Neural cell (in vitro differentiated cells): ENCODE results near the gene DDC. TPM values are rescaled to one million over a fixed set of nuclear protein-coding genes. Genes with fewer than 3 reads are reported as not detected.

ENCODE experiments used
- H2AFZ ChIP-seq: fragments of 200-600, 300-800 bp; sonication (generic), shearing (Covaris generic); 2 replicates; pipeline ENCODE4 v1.6.0; 2014; ENCODE audit warnings: low read depth, mild to moderate bottlenecking, antibody characterized with exemption, low read length, moderate library complexity
- H3F3A ChIP-seq: fragments of 200-600 bp; shearing (Covaris generic); 2 replicates; pipeline ENCODE4 v1.6.1; 2016; ENCODE audit warnings: mild to moderate bottlenecking, moderate library complexity, mixed read lengths, antibody characterized with exemption, low read length; ENCODE audit not compliant: insufficient read depth, poor library complexity, severe bottlenecking
- H3K27ac ChIP-seq: fragments of 200-600, 300-800 bp; sonication (generic), shearing (Covaris generic); 2 replicates; pipeline ENCODE4 v1.5.1; 2014; ENCODE audit warnings: mild to moderate bottlenecking, low read length, moderate library complexity
- H3K27me3 ChIP-seq: fragments of 300-800, 200-600 bp; sonication (generic), shearing (Covaris generic); 2 replicates; pipeline ENCODE4 v1.6.0; 2014; ENCODE audit warnings: mild to moderate bottlenecking, low read depth, low read length, moderate library complexity; ENCODE audit not compliant: insufficient read depth
- H3K36me3 ChIP-seq: fragments of 300-800, 200-600 bp; sonication (generic), shearing (Covaris generic); 2 replicates; pipeline ENCODE4 v1.5.1; 2014; ENCODE audit warnings: mild to moderate bottlenecking, antibody characterized with exemption, low read length, moderate library complexity; ENCODE audit not compliant: insufficient read depth
- H3K4me2 ChIP-seq: fragments of 300-800, 200-600 bp; sonication (generic), shearing (Covaris generic); 2 replicates; pipeline ENCODE4 v1.6.0; 2014; ENCODE audit warnings: mild to moderate bottlenecking, low read length
- H3K4me3 ChIP-seq: fragments of 300-800, 200-600 bp; sonication (generic), shearing (Covaris generic); 2 replicates; pipeline ENCODE4 v1.5.1; 2014; ENCODE audit warnings: mild to moderate bottlenecking, low read length, moderate library complexity
- H3K79me2 ChIP-seq: fragments of 200-600 bp; shearing (Covaris generic); replicated peaks from 2 replicates; pipeline ENCODE4 v1.6.0; 2014; ENCODE audit warnings: mild to moderate bottlenecking, low read length, moderate library complexity; ENCODE audit not compliant: insufficient read depth
- H3K9ac ChIP-seq: fragments of 300-800, 200-600 bp; sonication (generic), shearing (Covaris generic); 2 replicates; pipeline ENCODE4 v1.6.1; 2016; ENCODE audit warnings: mild to moderate bottlenecking, low read length, mixed read lengths
- H3K9me2 ChIP-seq: fragments of 200-600 bp; shearing (Covaris generic); 2 replicates; pipeline ENCODE4 v1.6.1; 2016; ENCODE audit warnings: mild to moderate bottlenecking, low read length, mixed read lengths; ENCODE audit not compliant: insufficient read depth
- H3K9me3 ChIP-seq: fragments of 200-600, 300-800 bp; sonication (generic), shearing (Covaris generic); 2 replicates; pipeline ENCODE4 v1.6.1; 2016; ENCODE audit warnings: mild to moderate bottlenecking, mixed run types, low read length, moderate library complexity, mixed read lengths
- H4K20me1 ChIP-seq: fragments of 200-600 bp; shearing (Covaris generic); 2 replicates; pipeline ENCODE4 v1.6.1; 2016; ENCODE audit warnings: mild to moderate bottlenecking, mixed run types; ENCODE audit not compliant: insufficient read depth
- CTCF ChIP-seq: fragments of 450-650 bp; IDR thresholded peaks from 2 replicates; pipeline ENCODE4 v1.5.1; 2014; ENCODE audit warnings: antibody characterized with exemption, mild to moderate bottlenecking, moderate library complexity; ENCODE audit not compliant: poor library complexity, severe bottlenecking
- EP300 ChIP-seq: fragments of 450-650 bp; conservative IDR thresholded peaks from 2 replicates; pipeline ENCODE4 v1.6.1; 2014; ENCODE audit warnings: antibody characterized with exemption, mild to moderate bottlenecking, moderate library complexity; ENCODE audit not compliant: poor library complexity, severe bottlenecking
- EZH2 ChIP-seq: fragments of 200-600, 300-800 bp; shearing (Covaris generic), sonication (generic); IDR thresholded peaks from 2 replicates; pipeline ENCODE4 v1.6.1; 2014; ENCODE audit warnings: antibody characterized with exemption, low read length, borderline replicate concordance, mild to moderate bottlenecking; ENCODE audit not compliant: insufficient read depth, poor library complexity, severe bottlenecking
- MXI1 ChIP-seq: fragments of 450-650 bp; conservative IDR thresholded peaks from 2 replicates; pipeline ENCODE4 v1.6.1; 2014; ENCODE audit warnings: antibody characterized with exemption, mild to moderate bottlenecking; ENCODE audit not compliant: poor library complexity, severe bottlenecking
- POLR2AphosphoS5 ChIP-seq: IDR thresholded peaks from 2 replicates; pipeline ENCODE4 v1.6.1; 2012
- RAD21 ChIP-seq: fragments of 450-650 bp; conservative IDR thresholded peaks from 2 replicates; pipeline ENCODE4 v1.6.1; 2014; ENCODE audit warnings: antibody characterized with exemption, mild to moderate bottlenecking, moderate library complexity
- SMC3 ChIP-seq: fragments of 450-650 bp; conservative IDR thresholded peaks from 2 replicates; pipeline ENCODE4 v1.6.1; 2014; ENCODE audit warnings: antibody characterized with exemption, mild to moderate bottlenecking, moderate library complexity; ENCODE audit not compliant: poor library complexity
- TAF1 ChIP-seq: IDR thresholded peaks from 2 replicates; pipeline ENCODE4 v1.6.1; 2012; ENCODE audit warnings: low read depth
- polyA plus RNA-seq: library from polyadenylated mRNA; depleted of rRNA; stranded (reverse); fragments of >200 nt; gene quantifications from 2 replicates; pipeline ENCODE4 v1.2.3, GENCODE V29; 2014
- TF ChIP-seq, protein P1 (sequence below): IDR thresholded peaks from 2 replicates; pipeline ENCODE4 v1.6.1; 2012; ENCODE audit warnings: borderline replicate concordance

DDC gene
- polyA plus RNA-seq, 1 donor from 2014 or later, result 42.9 TPM

DNA sequence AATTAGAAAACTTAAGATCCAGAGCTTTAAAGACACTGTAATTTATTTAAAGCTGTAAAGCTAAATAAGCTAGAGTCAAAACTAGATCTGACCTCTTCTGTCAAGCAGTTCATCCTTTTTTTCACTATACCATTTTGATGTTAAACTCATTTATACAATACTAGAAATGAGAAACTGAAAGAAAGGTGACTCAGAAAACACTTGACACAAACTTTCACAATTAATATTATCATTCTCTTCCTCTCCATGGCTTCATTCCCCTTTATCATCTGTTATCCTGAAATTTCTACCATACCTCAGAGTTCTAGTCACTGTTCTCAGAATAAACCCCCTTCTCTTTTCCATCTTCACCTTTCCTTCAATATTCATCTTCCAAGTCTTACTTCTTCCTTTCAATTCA lies 116.4 kb downstream of the DDC start:
- Histone ChIP-seq H4K20me1 (no peaks in the 10 kb centered on the region), H3K79me2 (no peaks in the 10 kb centered on the region), H3K36me3 (no peaks in the 10 kb centered on the region), H3K27ac (no peak overlapping the region), H3K4me3 (peak overlapping the region; percentile 84), H3F3A (no peaks in the 10 kb centered on the region), H3K27me3 (no peaks in the 10 kb centered on the region), H3K9ac (peak overlapping the region; percentile 65), H3K9me2 (no peaks in the 10 kb centered on the region), H2AFZ (no peak overlapping the region), H3K9me3 (no peaks in the 10 kb centered on the region), H3K4me2 (peak overlapping the region; percentile 68)
- no peak for TF ChIP-seq RAD21
- no peak for TF ChIP-seq CTCF
- TF ChIP-seq SMC3, result no peak
- TF ChIP-seq EP300, result no peak
- TF ChIP-seq, protein P1, sequence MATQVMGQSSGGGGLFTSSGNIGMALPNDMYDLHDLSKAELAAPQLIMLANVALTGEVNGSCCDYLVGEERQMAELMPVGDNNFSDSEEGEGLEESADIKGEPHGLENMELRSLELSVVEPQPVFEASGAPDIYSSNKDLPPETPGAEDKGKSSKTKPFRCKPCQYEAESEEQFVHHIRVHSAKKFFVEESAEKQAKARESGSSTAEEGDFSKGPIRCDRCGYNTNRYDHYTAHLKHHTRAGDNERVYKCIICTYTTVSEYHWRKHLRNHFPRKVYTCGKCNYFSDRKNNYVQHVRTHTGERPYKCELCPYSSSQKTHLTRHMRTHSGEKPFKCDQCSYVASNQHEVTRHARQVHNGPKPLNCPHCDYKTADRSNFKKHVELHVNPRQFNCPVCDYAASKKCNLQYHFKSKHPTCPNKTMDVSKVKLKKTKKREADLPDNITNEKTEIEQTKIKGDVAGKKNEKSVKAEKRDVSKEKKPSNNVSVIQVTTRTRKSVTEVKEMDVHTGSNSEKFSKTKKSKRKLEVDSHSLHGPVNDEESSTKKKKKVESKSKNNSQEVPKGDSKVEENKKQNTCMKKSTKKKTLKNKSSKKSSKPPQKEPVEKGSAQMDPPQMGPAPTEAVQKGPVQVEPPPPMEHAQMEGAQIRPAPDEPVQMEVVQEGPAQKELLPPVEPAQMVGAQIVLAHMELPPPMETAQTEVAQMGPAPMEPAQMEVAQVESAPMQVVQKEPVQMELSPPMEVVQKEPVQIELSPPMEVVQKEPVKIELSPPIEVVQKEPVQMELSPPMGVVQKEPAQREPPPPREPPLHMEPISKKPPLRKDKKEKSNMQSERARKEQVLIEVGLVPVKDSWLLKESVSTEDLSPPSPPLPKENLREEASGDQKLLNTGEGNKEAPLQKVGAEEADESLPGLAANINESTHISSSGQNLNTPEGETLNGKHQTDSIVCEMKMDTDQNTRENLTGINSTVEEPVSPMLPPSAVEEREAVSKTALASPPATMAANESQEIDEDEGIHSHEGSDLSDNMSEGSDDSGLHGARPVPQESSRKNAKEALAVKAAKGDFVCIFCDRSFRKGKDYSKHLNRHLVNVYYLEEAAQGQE, result no peak
- TF ChIP-seq POLR2AphosphoS5, result no peak

DNA sequence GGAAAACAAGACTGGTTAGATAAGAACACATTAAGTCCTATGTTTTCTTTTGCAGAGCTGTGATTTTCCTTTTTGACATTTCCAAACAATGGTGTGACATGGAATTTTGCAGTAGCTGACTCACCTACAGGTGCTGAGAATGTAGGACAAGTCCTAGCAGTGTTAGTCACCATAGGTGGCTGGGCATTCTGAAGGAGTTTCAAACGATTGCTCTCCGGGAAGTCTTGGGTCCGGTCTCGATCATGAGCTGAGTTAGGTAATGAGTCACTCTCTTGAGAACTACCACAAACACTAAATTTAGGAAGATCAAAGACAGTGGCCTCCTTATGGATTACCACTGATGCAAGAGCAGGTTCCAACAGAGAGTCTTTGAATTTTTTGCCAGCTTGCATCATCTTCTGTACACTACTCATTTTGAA lies 118.7 kb downstream of the DDC start:
- no peaks in the 10 kb centered on the region for H3K36me3 ChIP-seq
- H3K4me2 ChIP-seq, result no peak overlapping the region
- H3F3A ChIP-seq, result no peaks in the 10 kb centered on the region
- no peak overlapping the region for H3K27ac ChIP-seq
- TF ChIP-seq TAF1 (no peak), EP300 (no peak), POLR2AphosphoS5 (no peak), SMC3 (no peak), CTCF (no peak), EZH2 (no peak), MXI1 (no peak), RAD21 (no peak)
- TF ChIP-seq, protein P1, result no peak
- H3K9me2 ChIP-seq, result no peaks in the 10 kb centered on the region
- no peak overlapping the region for H2AFZ ChIP-seq
- no peak overlapping the region for H3K4me3 ChIP-seq
- no peak overlapping the region for H3K9ac ChIP-seq
- H3K27me3 ChIP-seq, result no peaks in the 10 kb centered on the region
- H4K20me1 ChIP-seq, result no peaks in the 10 kb centered on the region
- H3K9me3 ChIP-seq, result no peaks in the 10 kb centered on the region
- H3K79me2 ChIP-seq, result no peaks in the 10 kb centered on the region
